NCI-H446 treated with DMSO at 0.1 percent for 48 hours (cell line): ENCODE data around the gene DCANP1.
A peak's percentile ranks its signal among the peaks of the same experiment; 100 is the strongest.
"Not testable (repeated sequence)": the region's sequence is repeated elsewhere in the genome, so short reads cannot be mapped to it uniquely, and the experiment has no call there.

Source experiments
- DNase-seq: peaks from one replicate; lab custom pipeline; 2025; lab: John Stamatoyannopoulos, UW

Gene DCANP1, protein sequence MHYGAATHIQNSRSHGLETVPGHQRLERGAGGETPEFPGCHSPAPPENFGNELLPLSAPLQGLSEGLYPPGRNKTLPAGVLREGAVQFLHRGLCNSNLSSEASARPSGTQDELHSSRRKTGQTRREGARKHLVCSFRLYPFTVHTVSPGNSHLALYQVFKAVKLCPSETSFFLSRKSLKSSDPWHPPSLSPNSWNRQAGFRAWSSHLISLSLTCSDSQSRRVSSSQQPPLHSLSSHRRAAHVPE

DNA sequence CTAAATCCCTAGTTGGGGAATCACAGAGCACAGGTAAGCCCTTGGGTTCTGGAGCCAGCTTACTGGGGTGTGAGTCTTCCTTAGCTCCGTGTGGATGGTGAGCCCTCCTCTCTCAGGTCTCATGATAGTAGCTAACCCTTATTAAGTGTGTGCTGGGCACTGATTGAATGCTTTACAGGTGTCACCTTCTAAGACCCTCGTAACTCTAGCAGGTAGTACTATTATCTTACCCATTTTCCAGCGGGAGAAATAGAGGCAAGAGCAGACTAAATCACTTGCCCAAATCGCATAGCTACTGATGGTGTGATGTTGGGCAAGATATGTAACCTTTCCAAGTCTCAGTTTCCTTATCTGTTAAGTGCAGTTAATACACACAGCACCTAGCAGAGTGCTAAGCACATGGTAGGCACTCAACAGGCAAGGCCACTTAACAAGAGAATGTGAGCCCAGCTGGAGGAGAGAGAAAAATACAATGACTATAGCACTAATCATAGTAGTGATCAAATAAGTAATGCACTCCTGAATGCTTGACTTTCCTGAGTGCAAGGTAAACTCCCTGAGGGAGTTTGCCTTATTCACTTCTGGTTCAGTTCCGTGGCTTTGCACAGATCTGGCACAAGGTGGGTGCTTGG, at the start of gene DCANP1:
Gene DCANP1 (minus strand): TSS at position 51 of the 632 bp plus-strand sequence. CDS start 240 bp downstream, outside the sequence.
- no peak for DNase-seq

DNA sequence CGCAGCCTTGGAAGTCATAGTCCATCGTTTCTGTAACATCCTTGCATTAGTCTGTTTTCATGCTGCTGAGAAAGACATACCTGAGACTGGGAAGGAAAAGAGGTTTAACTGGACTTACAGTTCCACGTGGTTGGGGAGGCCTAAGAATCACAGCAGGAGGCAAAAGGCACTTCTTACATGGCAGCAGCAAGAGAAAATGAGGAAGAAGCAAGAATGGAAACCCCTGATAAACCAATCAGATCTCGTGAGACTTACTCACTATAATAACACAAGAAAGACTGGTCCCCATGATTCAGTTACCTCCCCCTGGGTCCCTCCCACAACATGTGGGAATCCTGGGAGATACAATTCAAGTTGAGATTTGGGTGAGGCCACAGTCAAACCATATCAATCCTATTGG, 48.4 kb upstream of the DCANP1 start:
- DNase-seq, result not testable (repeated sequence)

DNA sequence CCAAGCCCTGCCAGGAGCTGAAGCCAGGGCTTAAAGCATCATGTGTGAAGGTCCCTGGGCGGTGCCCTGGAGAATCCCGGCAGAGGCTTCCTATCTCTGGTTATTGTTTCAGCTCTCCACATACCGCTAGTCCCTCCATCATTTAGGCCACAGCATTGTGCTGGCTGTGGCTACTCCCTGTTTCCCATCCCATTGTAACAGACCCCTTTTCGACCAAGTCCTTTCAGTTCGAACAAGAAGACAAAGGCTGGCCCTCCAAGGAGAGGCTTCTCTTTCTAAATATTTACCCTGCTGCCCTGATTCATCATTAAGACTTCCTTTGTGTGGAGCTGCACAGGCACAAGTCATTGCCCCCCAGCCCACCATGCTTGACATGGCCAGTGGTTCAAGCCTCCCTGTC, 47.0 kb upstream of the DCANP1 start:
- no peak for DNase-seq

DNA sequence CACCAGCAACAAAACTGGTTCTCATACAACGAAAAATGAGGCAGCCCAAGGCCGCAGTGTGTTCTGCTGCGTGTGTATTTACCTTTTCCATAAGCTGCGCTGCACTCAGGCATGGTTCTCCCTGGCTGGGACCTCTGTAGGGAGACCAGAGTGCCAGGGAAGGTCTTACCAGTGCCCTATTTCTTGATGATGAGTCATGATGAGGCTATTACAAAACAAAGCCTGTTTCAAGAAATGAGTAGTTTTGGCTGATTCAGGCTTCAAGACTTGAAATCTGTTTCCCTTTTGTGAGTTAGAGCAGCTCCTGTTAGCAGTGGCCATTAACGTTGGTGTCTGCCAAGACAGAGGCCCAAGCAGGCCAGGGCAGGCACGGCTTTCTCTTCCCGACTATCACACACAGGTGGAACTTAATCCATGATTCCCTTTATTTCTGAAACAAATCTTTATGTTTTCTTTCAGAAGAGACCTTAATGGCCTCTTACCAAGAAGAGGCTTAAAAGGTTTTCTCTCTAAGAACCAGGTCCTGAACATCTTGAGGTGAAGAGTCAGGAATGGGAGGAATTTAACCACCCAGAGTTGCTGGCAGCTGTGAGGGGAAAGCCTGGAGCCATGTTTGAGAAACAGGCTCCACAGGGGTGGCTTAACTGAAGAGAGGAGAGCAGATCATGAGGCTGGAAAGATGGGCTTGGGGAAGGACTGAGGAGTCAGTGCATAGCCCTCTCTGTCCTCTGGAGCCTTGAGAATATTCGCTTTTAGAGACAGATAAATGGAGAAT, 46.4 kb upstream of the DCANP1 start:
- peak; percentile 74 for DNase-seq

DNA sequence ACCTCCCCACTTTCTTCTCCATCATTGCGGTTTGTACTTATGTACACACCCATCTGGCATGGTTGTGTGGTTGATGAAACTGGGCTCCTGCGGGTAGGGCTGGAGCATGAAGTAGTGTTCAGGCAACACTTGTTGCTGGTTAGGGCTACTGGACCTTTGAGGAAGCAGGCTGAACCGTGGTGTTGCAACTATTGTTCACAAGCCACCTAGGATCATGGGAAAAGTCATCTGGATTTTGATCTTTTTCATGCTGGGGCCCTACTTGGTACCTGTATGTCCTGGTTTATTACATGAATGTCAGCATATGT, 45.1 kb upstream of the DCANP1 start:
- no peak for DNase-seq

DNA sequence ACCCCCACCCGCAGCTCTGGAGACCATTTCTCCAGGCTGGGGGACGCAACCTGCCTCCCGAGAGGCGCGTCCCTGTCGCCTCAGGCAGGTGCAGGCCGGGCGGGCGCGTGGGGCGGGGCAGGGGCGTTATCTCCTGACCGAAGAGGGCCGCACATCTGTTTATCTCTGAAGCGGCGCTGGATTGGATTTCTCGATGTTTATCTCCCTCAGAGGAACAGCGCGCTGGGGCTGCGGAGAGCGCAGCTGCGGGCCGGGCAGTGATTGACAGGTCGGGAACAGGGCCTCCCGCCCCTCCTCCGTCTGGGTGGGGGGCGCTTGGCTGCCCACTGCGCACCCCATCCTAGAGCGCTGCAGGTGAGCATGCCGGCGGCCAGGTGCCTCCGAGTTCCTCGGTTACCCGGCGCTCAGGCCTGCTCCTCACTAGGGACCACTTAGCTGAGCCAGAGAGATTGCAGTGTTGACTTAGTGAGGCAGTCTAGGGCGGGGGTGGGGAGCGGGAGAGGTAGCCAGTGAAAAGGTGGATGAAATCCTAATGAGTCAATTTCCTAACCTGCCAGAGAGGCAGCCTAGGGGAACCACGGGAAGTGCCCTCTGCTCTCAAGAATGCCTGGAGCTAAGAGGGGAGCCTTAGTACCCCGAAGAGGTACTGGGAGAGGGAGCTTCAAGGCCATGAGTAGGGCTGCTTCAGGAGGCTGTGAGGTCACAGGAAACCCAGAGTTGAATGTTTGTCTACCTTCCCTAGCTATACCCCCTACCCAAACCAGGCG, 44.6 kb upstream of the DCANP1 start:
- no peak for DNase-seq

DNA sequence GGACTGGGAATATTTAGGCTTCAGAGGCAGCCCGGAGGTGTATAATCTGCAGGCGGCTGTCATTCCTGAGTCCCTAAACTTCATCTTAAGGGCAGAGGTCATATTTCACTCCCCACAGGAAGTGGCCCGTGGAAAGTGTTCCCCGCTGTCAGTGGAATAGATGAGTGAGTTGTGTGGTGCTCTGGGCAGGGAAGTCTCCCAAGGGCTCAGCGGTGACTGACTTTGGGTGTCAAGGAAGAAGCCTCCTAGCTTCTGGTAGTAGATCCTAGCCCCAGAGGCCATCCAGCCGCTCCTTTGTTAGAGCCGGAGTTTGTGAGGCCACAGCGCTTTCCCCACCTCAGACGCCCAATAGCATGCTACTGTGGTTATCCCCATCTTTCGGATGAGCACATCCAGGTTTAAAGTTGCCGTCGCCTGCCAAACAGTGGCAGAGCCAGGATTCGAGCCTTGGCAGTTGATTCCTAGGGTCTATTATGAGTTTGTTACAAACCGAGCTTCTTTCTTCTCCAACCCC, 43.9 kb upstream of the DCANP1 start:
- DNase-seq, result no peak

DNA sequence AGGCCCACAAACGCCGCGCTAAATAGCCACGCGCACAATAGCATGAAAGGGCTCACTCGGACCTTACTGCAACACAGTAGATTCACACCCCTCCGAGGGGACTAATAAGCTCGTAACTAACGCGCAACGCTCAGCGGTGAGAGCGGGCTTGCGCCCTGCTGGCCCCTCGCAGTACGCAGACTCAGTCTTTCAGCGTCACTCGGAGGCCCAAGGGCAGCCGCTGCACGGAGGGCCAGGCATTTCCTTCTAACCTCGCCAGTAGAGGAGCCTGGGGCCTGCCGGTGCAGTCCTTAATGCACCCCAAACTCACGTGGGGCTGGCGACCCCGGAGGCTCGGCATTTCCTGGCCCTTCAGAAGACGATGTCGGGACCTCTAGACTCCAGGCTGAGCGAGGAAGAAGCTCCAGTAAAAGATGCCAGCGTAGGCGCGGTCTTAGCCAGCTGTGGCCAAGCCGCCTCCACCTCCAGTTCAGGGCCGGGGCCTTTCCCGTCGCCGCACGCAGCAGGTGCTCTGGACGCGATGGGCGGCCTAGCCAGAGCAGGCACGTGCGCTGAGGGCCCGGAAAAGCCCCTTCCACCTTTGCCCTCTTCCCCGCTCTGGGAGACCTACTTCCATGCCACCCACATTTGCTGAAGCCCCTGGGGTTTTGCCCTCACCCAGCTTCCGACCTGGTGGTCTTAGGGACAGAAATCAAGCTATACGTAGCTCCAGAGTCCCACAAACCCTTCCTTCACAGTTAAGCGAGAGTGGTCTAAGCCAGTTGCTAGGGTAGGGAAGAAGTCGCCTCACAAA, 43.3 kb upstream of the DCANP1 start:
- no peak for DNase-seq

DNA sequence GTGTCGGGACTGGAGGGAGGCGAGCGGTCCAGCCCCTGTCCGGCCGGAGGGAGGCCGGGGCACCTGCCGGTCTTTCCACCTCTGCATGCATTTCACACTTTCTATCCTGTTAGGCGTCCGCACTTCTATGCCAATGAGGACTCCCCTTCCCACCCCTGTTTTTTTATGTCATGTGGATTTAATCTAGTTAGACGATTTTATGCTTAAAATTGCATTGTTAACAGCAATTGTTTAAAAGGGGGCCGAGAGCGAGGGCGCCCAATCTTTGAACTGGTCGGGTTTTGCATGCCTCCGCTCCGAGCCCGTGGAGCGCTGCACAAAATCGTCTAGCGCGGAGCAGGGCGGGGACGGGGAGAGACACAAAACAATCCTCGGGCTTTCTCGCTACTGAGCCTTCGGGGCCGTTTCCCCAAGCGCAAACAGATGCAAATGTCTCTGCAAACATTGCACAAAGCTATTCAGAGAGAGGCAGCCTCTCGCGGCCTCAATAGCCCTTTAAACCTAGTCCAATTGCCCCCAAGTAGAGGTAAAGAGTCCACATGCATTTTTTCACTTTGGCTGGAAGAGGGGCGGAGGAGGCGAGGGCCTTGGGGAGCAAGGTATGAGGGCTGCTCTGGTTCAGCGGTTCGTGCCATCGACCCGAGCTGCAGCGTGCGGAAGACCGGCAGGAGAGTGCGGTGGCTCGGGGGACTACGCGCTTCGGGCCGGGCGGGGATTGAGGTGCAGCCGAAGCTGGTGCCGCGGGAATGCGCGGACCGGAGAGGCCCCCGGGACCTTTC, 42.5 kb upstream of the DCANP1 start:
- DNase-seq, result no peak

DNA sequence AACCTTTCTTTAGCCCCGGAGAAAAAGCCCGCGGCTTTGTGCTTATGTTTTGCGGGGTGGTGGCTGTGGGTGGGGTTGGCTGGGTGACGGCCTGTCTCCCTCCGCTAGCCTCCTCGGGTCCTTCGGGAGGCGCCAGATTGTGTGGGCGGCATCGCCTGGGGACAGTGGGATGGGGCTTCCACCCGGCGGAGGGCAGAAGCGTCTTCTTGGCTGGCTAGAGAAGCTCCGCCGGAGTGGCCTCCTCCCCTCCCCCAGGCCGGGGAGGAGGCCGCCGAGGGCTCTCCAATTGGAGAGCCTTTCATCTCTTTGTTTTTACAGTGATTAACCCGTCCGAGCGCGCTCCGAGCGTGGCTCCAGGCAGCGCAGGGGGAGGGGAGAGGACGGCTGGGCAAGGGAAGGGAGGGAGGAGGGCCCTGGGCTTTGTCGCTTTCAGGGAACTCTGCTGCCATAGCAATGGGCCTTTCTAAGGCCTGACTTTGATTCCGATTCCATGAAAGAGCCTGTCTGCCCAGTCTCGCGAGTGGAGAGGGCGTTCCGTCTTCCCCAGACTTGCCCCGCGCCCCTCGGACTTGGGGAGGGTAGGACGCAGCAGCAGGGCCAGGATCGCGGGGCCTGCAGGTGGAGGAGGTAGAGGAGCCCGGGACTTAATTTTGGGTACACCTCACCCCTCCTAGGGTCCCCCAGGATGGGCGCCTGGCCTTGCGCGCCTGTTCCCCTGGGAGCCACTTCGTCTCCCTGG, 41.7 kb upstream of the DCANP1 start:
- peak; percentile 56 for DNase-seq

DNA sequence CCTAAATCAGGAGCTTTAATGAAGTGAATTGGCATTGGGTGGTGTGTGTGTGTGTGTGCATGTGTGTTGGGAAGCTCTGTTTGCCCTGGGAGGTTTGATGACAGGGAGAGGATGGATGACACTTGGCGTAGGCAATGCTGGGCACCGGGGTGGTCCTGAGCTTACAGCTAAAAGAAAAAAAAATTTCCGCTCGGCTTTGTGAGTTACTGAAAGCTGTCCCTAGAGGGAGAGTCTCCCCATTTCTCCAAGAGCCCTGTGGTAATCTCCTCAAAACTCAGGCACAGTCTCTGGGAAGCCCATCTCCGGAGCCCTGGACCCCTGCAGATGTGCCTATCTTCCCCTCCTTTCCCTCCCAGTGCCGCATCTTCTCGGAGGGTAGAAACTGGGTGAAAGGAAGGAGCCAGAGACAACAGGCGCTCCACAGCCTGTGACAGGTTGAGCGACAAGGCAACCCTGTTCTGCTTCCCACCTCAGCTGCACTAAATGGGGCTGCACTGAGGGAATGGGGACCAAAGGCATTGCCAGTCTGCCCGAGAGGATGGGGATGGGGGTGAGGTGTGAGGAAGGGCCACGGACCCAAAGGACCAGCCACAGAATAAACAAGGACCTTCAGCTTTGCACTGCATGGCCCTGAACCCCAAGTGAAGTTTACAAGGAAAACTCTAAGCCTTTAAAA, 40.8 kb upstream of the DCANP1 start:
- DNase-seq, result no peak

DNA sequence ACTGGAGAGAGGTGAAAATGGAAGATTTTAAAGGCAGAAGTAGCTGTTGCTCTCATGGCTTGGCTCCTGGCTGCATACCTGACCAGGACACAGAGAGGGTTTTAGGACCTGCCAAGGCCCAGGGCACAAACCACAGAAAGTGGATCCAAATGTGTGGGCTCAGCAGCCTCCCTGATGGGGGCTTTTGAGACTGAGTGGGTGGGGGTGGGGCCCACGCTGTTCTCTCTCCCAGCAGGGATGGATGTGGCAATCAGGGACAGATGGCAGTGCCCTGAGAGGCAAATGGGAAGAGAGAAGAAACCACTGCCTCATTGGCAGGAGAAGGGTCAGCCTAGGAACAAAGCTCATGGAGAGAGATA, 39.9 kb upstream of the DCANP1 start:
- no peak for DNase-seq

DNA sequence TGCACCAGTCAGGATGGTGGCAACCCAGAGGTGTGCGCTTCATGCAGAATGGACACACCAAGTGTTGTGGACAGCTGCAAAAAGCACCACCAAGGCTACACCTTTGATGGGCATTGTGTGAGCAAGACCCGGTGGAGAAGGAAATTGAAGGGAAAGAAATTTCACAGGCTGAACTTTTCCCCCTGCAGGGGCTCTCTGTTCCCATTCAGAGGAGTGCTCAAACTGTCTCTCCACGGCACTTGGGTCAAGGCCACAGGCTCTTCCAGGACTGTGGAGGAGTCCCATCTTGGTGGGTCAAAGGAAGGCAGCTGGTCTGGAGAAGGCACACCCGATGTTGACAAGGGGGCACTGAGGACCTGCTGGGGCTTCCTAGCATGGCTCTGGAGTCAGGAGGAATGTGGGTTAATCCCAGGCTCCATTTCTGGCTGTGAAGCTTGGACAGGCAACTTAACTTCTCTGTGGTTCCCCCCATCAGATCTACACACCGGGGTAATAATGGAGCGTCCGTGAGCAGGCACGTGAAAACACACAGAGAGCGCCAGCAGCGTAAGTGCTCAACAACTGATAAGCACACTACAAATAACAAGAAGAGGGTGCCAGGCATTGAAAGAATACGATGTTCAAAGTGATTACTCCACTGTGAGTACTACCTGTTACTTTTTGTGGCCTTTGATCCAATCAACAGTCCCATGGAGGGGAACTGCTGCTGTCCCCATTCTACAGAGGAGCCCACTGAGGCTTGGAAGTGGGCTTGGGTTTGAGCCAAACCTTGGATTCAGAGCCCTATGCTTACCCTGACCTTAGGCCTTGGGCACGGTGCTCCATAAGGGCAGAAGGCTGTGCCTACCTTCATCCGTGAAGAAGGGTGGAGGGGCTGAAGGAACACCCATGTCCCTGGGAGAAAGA, 39.2 kb upstream of the DCANP1 start:
- no peak for DNase-seq

DNA sequence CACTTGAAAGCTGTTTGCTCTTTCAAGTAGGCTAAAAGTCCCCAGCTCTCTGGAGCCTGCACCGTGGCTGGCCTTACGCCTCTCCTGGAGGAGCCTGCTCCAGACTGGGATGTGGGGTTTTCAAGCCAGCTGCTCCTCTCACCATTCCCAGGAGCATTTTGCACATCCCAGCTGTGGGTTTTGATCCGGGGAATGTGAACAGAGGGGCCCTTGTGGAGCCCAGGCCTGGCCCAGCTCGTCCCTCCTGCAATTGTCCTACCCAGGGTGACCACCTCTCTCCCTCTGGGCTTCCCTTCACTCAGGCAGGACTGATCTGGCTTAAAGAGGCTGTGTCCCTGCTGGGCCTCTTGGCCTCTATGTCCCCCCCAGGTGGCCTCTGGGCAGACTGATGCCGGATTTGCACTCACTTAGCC, 37.5 kb upstream of the DCANP1 start:
- no peak for DNase-seq

DNA sequence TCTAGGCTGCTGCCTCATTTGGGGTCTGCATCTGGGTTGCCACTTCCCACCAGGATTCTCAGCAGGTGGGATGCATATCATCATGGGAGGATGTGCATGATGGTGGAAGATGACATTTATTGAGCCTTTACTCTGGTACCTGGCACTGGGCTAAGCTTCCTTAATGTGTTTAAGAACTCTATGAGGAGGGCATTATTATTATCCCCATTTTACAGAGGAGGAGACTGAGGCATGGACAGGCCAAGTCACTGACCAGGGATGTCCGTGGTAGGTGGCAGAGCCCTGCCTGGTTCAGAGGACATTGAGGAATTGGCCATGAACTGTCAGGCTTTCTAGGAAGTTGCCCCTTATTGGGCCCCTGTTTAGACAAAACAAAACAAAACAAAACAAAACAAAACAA, 36.1 kb upstream of the DCANP1 start:
- no peak for DNase-seq

DNA sequence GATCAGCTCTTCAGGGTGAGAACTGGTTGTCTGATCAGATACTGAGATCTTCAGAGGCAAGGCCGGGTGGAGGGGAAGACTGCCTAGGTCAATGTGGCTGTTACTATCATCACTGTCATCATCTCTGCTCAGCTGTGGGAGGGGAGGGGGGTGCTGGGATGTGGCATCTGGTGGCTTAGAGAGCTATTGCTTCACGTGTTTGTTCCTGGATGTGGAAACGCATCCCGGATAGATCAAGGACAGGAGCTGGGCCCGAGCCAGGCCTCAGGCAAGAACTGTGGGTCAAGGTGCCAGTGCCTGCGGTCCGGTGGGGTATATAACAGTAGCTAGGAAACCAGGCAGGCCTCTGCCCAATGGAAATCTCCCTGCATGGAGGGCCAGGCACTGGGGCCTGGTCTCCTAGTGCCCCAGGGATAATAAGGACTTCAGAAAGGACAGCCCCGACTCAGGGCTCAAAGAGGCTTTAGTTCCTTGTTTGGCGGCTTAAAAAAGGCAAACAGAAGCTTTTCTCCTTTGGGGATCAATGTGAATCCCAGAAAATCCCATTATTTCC, 35.3 kb upstream of the DCANP1 start:
- no peak for DNase-seq

DNA sequence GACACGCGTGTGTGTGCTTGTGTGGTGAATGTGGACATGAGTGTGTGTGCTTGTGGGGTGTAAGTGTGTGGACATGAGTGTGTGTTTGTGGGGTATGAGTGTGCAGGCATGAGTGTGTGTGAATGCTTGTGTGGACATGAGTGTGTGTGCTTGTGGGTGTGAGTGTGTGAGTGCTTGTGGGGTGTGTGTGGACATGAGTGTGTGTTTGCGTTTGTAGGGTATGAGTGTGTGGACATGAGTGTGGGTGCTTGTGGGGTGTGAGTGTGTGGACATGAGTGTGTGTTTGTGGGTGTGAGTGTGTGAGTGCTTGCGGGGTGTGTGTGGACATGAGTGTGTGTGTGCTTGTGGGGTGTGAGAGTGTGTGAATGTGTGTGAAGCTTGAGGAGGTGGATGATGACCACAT, 34.8 kb upstream of the DCANP1 start:
- no peak for DNase-seq

DNA sequence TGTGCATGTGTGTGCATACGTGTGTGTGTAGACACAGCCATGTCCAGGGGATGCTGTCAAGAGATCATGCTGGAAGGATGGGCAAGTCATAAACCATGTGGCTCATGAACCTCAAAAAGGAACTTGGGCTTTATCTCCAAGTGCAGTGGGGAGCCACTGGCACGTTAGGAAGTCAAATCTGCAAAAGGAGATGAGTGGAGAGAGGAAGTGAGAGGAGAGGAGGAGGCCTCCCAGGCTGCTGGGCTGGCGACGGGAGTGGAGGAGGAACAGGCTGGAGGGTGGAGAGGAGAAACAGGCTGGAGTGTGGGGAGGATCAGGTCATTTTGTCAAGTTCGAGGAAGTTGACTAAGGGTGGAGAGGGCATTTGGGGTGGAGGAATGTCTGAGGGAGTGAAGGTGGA, 34.2 kb upstream of the DCANP1 start:
- no peak for DNase-seq
